Jurkat, Clone E6-1 (cell line): ENCODE data around the gene THADA.
"Not testable (repeated sequence)": the region's sequence is repeated elsewhere in the genome, so short reads cannot be mapped to it uniquely, and the experiment has no call there.

Experiments used
- DNase-seq: peaks from one replicate; pipeline ENCODE4 v3.0.0-alpha.2; 2011; ENCODE audit warnings: low read depth, low spot score
- H3K4me3 ChIP-seq: 2 replicates; pipeline ENCODE4 v1.5.1; 2011; ENCODE audit warnings: mild to moderate bottlenecking, low read length, control low read depth, moderate library complexity

THADA gene

DNA sequence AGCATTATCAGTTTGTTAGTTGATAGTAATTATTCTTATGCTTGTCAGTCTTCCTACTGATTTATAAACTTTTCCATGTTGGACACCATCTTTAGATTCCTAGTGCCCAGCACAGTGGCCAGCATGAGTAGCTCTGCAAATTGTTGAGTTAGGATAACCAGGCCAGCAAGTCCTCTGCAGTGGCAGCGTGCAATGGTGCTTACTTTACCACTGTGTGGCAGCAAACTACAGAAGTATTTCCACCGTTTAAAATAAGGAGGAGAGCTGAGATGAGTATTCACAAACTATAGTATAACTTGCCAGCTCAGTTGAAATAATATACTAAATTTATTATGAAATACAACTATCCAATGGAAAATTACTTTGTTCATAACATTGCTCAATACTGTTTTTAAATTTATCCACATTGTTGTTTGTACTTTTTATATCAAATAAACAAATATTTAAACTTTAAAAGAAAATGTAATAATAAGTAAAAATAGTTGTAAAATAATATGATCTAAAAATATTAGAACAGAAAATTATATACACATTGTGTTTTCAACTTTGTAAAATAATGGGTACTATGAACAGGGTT is 9.3 kb upstream of the THADA start:
- H3K4me3 ChIP-seq, result no peak overlapping the region
- DNase-seq, result no peak

DNA sequence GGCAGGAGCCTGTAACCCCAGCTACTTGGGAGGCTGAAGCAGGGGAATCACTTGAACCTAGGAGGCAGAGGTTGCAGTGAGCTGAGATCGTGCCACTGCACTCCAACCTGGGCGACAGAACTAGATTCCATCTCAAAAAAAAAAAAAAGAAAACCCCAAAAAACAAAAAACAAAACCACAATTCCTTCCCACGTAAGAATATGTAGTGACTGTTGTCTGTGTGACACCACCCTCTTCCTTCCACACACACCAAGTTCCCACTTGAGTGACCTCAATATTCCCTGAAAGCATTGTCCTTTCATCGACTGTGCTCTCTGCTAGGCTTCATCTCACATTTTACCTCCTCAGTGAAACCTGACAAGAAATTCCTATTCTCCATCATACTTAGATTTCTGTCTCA is 8.8 kb upstream of the THADA start:
- no peak for DNase-seq
- H3K4me3 ChIP-seq, result no peak overlapping the region

- DNase-seq, H3K4me3 ChIP-seq: not testable (repeated sequence)
Observed at GRCh38 chr2:43600596-43600995, 4.8 kb upstream of the THADA start.

DNA sequence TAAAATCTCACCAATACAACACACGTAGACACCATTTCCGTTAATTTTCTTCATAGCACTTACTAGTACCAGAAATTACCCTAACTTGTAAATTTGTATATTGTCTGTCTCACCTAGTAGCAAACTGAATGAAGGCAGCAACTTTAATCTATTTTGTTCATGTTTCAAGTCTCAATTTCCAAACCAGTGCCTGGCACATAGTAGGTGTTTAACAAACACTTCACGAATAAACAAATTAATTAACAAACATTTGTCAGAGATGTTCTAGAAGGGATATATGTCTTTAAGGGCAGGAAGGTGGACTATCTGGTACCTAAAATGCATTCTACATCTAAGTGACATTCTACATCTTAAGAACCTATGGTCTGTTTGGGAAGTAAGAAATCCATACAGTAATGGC is 963 bp downstream of the THADA start:
- no peak for DNase-seq
- peak overlapping the region; percentile 88 for H3K4me3 ChIP-seq

GRCh38 chr2:43593254-43593653 is 2.6 kb downstream of the THADA start:
- no peak overlapping the region for H3K4me3 ChIP-seq
- DNase-seq, result no peak

GRCh38 chr2:43592443-43592842 is 3.4 kb downstream of the THADA start:
- DNase-seq, result no peak
- no peak overlapping the region for H3K4me3 ChIP-seq

DNA sequence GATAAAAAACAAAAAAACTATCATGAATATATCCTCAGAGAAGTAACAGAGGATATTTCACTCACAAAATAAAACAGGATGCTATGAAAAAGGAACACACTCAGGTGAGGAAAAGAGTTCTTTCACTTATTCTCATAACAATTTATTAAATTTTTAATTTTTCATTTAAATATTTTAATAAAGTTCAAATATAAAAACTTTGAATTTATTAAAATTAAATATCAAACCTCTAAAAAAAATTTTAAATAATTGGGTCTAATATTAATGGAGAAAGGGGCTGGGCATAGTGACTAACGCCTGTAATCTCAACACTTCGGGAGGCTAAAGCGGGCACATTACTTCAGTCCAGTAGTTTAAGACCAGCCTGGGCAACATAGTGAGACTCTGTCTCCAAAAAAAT is 10.1 kb downstream of the THADA start:
- H3K4me3 ChIP-seq, result no peak overlapping the region
- no peak for DNase-seq

DNA sequence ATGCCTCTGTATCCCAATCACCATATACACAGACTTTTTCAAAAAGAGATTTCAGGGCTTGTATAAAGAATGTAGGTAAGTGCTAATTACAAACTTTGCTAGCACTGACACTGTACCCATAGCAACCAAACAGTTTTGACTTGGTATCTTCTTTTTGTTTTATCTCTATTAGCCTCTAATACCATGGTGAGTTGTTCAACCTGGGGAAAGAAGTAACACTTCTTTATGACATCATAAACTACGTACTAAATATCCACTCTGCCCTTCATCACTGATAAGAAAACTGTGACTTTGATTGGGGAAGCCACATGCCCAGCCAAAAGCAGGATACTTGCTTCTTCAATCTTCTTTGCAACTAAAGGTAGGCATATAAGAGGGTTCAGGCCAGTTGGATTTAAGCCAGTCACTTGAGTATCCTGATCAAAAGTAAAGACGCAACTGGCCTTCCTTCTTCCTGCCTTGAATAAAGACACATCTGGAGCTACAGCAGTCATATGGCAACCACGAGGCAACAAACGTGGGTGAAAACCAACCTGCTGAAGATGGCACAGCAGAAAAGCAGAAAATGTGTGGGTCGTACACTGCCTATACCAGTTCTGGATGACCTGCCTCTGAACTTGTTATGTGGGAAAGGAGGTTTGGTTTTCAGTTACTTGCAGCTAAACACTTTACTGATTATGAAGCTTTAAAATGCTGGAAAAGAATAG is 16.4 kb downstream of the THADA start:
- no peak overlapping the region for H3K4me3 ChIP-seq
- no peak for DNase-seq

GRCh38 chr2:43576981-43577892 is 18.6 kb downstream of the THADA start:
- H3K4me3 ChIP-seq, result no peak overlapping the region
- peak; percentile 37 for DNase-seq

- DNase-seq, result no peak
- no peak overlapping the region for H3K4me3 ChIP-seq
Observed at GRCh38 chr2:43572244-43572643, 23.6 kb downstream of the THADA start.

GRCh38 chr2:43569921-43570320 is 25.9 kb downstream of the THADA start:
- DNase-seq, result no peak
- H3K4me3 ChIP-seq, result no peak overlapping the region

DNA sequence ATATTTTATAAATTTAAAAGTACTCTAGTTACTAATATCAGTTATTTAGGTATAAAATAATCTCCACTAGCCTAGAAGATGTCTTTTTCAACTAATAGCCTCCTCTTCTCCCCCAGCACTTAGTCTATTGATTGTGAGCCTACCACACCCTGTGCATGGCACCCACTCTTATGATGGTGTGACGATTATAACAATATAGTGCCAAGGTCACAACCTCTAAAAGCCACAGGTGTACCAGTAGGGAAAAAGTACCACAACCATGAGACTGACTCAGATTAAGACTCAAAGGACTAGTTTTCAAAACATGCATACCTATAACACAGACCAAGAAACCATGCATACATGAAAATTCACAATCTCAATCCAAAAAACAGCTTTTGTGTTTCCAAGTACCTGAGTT is 27.6 kb downstream of the THADA start:
- no peak for DNase-seq
- no peak overlapping the region for H3K4me3 ChIP-seq

DNA sequence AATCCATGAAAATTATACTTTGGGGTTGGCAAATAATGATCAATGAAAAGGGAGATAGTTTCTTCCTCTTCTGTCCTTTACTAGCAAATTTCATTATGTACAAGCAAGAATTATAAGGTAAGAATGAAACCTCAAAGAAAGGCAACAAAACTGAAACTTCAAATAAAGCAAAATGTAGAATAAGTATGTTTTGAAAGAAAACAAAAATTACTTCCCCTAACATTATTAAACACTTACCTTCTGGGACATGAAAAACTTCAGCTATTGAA is 29.4 kb downstream of the THADA start:
- DNase-seq, result no peak
- H3K4me3 ChIP-seq, result no peak overlapping the region

DNA sequence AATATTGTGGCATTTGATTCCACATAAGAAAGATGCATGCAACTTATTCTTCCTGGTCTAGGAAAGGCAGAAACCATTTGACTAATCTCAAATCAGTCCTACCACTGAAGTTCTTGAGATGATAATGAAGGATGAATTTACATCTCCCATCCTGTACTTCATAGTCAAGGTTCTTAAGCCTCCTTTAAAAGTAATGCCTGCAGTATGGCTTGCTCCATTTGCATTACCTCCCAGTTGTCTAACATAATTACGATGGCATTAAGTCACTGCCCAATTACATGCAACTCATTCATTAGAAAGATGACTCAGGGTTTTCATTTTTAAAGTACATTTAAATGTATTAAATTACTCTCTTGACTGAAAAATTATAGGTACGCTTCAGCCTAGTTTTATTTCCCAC is 32.2 kb downstream of the THADA start:
- H3K4me3 ChIP-seq, result no peak overlapping the region
- DNase-seq, result no peak

GRCh38 chr2:43560231-43560547 is 35.6 kb downstream of the THADA start:
- no peak for DNase-seq
- no peak overlapping the region for H3K4me3 ChIP-seq

- no peak for DNase-seq
Observed at GRCh38 chr2:43559391-43560230, 36.2 kb downstream of the THADA start.

GRCh38 chr2:43557196-43557595 is 38.6 kb downstream of the THADA start:
- no peak overlapping the region for H3K4me3 ChIP-seq
- no peak for DNase-seq

More at GRCh38 chr2:43559391-43560230, 36.2 kb downstream of the THADA start:
- no peak overlapping the region for H3K4me3 ChIP-seq

GRCh38 chr2:43556256-43556655 is 39.6 kb downstream of the THADA start:
- no peak overlapping the region for H3K4me3 ChIP-seq
- no peak for DNase-seq

GRCh38 chr2:43553341-43553855 is 42.4 kb downstream of the THADA start:
- no peak overlapping the region for H3K4me3 ChIP-seq
- no peak for DNase-seq

DNA sequence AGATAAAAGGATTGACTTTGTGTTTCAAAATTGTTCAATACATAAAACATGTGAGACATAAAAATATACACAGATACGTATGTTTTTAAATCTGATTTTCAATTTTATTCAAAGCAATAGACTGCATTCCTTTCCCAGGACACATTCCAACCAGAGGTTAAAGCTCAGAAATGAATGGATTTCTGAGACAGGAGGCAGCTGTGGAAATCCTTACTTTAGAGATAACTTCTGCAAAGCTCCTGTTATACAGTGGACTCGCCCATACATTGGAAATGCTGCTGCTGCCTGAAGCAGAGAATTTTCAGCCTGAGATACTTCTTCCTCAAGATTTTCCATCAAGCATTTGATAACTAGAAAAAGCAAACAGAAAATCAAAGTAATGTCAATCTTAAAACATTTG is 43.8 kb downstream of the THADA start:
- DNase-seq, result no peak
- H3K4me3 ChIP-seq, result no peak overlapping the region
